Spleen (tissue), 7 donors: ENCODE data around the gene STRA8.

Source experiments
- POLR2AphosphoS5 ChIP-seq, 3 donors: sonication (generic); formaldehyde crosslinking; IDR thresholded peaks; one replicate each; pipeline ENCODE4 v1.5.1; 2017; ENCODE audit warnings: antibody characterized with exemption in 3 of 3
- TF ChIP-seq, protein P1 (sequence below), 11 experiments: fragments of 200-600 bp in 7 of 11; fragments of 450-650 bp in 4 of 11; sonication (generic) in 4 of 11; IDR thresholded peaks in 8 of 11; conservative IDR thresholded peaks in 3 of 11; 1 replicate in 7 of 11; 2 replicates in 4 of 11; pipeline versions ENCODE4 v1.4.0 to v1.8.0; 2016 to 2021; ENCODE audit warnings: antibody characterized with exemption in 11 of 11, inconsistent platforms in 4 of 11, mild to moderate bottlenecking in 1 of 11
- donor health status: DM: no; HTN: no; CAD: no; lungs with moderate emphysema.
- donor health status: DM: no; HTN: no; CAD: no.
- donor health status: DM: no; HTN: no; CAD: no.

DNA sequence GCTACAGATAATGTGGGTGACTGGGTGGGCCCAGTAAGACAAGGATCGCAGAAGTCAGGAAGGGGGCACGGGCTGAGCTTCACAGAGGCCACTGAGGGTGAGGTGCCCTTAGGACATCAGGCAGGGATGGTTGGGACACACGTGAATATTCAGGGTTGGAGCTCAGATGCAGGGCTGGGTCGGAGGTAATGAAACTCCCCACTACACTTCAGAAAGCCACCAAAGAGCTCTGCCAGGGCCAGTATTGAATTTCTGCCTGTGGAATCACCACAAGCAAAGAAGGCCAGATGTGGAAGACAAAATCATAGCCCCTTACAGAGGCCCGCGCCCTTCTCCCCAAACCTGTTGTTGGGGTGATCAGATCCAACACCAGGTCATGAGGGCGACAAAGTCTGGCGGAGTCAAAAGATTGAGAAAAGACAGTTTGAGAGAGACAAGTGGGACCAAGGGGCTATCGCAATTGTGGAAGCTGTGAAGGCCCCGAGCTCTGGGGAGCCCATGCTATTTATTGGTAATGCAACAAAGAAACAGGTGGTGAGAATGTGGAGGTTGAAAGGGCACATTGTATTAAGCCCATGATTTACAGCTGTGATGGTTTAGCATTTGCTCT lies 42.4 kb downstream of the STRA8 start:
- TF ChIP-seq, protein P1, sequence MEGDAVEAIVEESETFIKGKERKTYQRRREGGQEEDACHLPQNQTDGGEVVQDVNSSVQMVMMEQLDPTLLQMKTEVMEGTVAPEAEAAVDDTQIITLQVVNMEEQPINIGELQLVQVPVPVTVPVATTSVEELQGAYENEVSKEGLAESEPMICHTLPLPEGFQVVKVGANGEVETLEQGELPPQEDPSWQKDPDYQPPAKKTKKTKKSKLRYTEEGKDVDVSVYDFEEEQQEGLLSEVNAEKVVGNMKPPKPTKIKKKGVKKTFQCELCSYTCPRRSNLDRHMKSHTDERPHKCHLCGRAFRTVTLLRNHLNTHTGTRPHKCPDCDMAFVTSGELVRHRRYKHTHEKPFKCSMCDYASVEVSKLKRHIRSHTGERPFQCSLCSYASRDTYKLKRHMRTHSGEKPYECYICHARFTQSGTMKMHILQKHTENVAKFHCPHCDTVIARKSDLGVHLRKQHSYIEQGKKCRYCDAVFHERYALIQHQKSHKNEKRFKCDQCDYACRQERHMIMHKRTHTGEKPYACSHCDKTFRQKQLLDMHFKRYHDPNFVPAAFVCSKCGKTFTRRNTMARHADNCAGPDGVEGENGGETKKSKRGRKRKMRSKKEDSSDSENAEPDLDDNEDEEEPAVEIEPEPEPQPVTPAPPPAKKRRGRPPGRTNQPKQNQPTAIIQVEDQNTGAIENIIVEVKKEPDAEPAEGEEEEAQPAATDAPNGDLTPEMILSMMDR (IDR thresholded peaks at IDR 0.05 in 8 of 11, conservative IDR thresholded peaks at IDR 0.05 in 3 of 11), result no peak
- TF ChIP-seq POLR2AphosphoS5 (IDR thresholded peaks at IDR 0.05), result no peak
